Measurements from ENCODE around the gene TSHZ2.

- TF ChIP-seq, protein P1, sequence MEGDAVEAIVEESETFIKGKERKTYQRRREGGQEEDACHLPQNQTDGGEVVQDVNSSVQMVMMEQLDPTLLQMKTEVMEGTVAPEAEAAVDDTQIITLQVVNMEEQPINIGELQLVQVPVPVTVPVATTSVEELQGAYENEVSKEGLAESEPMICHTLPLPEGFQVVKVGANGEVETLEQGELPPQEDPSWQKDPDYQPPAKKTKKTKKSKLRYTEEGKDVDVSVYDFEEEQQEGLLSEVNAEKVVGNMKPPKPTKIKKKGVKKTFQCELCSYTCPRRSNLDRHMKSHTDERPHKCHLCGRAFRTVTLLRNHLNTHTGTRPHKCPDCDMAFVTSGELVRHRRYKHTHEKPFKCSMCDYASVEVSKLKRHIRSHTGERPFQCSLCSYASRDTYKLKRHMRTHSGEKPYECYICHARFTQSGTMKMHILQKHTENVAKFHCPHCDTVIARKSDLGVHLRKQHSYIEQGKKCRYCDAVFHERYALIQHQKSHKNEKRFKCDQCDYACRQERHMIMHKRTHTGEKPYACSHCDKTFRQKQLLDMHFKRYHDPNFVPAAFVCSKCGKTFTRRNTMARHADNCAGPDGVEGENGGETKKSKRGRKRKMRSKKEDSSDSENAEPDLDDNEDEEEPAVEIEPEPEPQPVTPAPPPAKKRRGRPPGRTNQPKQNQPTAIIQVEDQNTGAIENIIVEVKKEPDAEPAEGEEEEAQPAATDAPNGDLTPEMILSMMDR (IDR thresholded peaks at IDR 0.05), result no peak
- no peak for TF ChIP-seq POLR2A (IDR thresholded peaks at IDR 0.05)
Measured at GRCh38 chr20:53011640-53012039, 39.5 kb downstream of the TSHZ2 start.

Measured in testis (tissue), 2 donors.